Activated CD8-positive, alpha-beta memory T cell treated with anti-CD3 and anti-CD28 coated beads, Interleukin-2, amount 10 ng/mL, durations not matched to agents 7 days and 5 days (primary cell): Measurements from ENCODE around the gene APOA4. TPM values are rescaled to one million over a fixed set of nuclear protein-coding genes. Genes with fewer than 3 reads are reported as not detected.

Experiments used
- ATAC-seq: fragments of 150-1000 bp; cut with Tn5 transposase; one replicate; pipeline ENCODE4 v1.10.0; 2021; ENCODE audit warnings: moderate library complexity
- CTCF ChIA-PET: fragments of 350-600 bp; sonication (Branson Sonifier 250); formaldehyde crosslinking; loops from one replicate; lab custom pipeline; 2021; ENCODE audit warnings: antibody characterized with exemption; lab: Charles Lee
- DNase-seq: peaks from one replicate; pipeline ENCODE4 v3.0.0-alpha.2; 2020
- H3K27ac Mint-ChIP-seq: one replicate; pipeline ENCODE4 v1.8.0; 2021; ENCODE audit warnings: mild to moderate bottlenecking, mixed read lengths
- H3K27me3 Mint-ChIP-seq: one replicate; pipeline ENCODE4 v1.8.0; 2021; ENCODE audit warnings: mixed read lengths
- H3K36me3 Mint-ChIP-seq: one replicate; pipeline ENCODE4 v1.8.0; 2021; ENCODE audit warnings: mild to moderate bottlenecking, mixed read lengths
- H3K4me1 Mint-ChIP-seq: one replicate; pipeline ENCODE4 v1.8.0; 2021; ENCODE audit warnings: mixed read lengths
- H3K4me3 Mint-ChIP-seq: one replicate; pipeline ENCODE4 v1.8.0; 2021; ENCODE audit warnings: mild to moderate bottlenecking, moderate library complexity, mixed read lengths
- H3K9me3 Mint-ChIP-seq: one replicate; pipeline ENCODE4 v1.8.0; 2022; ENCODE audit warnings: low read depth, mixed read lengths
- total RNA-seq, 2 experiments: library from RNA; stranded (reverse); gene quantifications; one replicate each; pipeline ENCODE4 v1.2.3, GENCODE V29; 2021

The APOA4 gene
- total RNA-seq, 2 experiments from 2014 or later = not detected

- Mint-ChIP-seq H3K27ac (no peak overlapping the region), H3K36me3 (peaks cover 1% of the 10 kb centered on the region), H3K4me3 (no peak overlapping the region), H3K4me1 (peaks cover 3% of the 10 kb centered on the region), H3K27me3 (peaks cover 20% of the 10 kb centered on the region), H3K9me3 (no peaks in the 10 kb centered on the region)
- ATAC-seq = no peak
- DNase-seq = no peak
- CTCF ChIA-PET = interaction anchor here (0.6 to 3.1 kb wide), 2 partner anchors 11 to 37 kb away, joined by 3 to 8 read pairs; partner anchors contain the start of gene ZPR1
These were observed 24.7 kb downstream of the APOA4 start for GRCh38 chr11:116798368-116798767.

- Mint-ChIP-seq H3K4me1 (peaks cover 3% of the 10 kb centered on the region), H3K9me3 (no peaks in the 10 kb centered on the region), H3K27me3 (peaks cover 19% of the 10 kb centered on the region), H3K36me3 (peaks cover 1% of the 10 kb centered on the region), H3K4me3 (no peak overlapping the region), H3K27ac (no peak overlapping the region)
- CTCF ChIA-PET = interaction anchor here (0.7 to 3.1 kb wide), 2 partner anchors 10 to 38 kb away, joined by 4 to 8 read pairs; partner anchors contain the start of gene ZPR1
- no peak for DNase-seq
- ATAC-seq = no peak
These were observed 25.3 kb downstream of the APOA4 start for GRCh38 chr11:116797816-116798215.

- no peak overlapping the region for H3K4me3 Mint-ChIP-seq
- DNase-seq (no peak), ATAC-seq (no peak)
- no peaks in the 10 kb centered on the region for H3K9me3 Mint-ChIP-seq
- H3K27ac Mint-ChIP-seq = no peak overlapping the region
- CTCF ChIA-PET = interaction anchor here (1.0 kb wide), 1 partner anchor 39 kb away, joined by 4 read pairs; no protein-coding TSS in a partner anchor
- H3K4me1 Mint-ChIP-seq = peaks cover 3% of the 10 kb centered on the region
- H3K27me3 Mint-ChIP-seq = peaks cover 15% of the 10 kb centered on the region
- peaks cover 1% of the 10 kb centered on the region for H3K36me3 Mint-ChIP-seq
These were observed 26.6 kb downstream of the APOA4 start for GRCh38 chr11:116796548-116796947.

- DNase-seq = no peak
- Mint-ChIP-seq H3K36me3 (no peaks in the 10 kb centered on the region), H3K27me3 (peaks cover 9% of the 10 kb centered on the region), H3K4me1 (peaks cover 10% of the 10 kb centered on the region), H3K9me3 (no peaks in the 10 kb centered on the region), H3K4me3 (no peak overlapping the region), H3K27ac (no peak overlapping the region)
- no peak for ATAC-seq
- CTCF ChIA-PET = interaction anchor here (0.9 to 1.1 kb wide), 2 partner anchors 18 to 41 kb away, joined by 3 to 5 read pairs; no protein-coding TSS in a partner anchor
These were observed 28.3 kb downstream of the APOA4 start for GRCh38 chr11:116794851-116795250.

- no peak for ATAC-seq
- H3K27ac Mint-ChIP-seq = no peak overlapping the region
- H3K9me3 Mint-ChIP-seq = no peaks in the 10 kb centered on the region
- H3K36me3 Mint-ChIP-seq = no peaks in the 10 kb centered on the region
- CTCF ChIA-PET = interaction anchor here (4.6 to 9.1 kb wide), 3 partner anchors 41 to 312 kb away, joined by 24 to 187 read pairs (median 99); partner anchors contain the start of genes APOA1 and SIK3
- H3K4me3 Mint-ChIP-seq = no peak overlapping the region
- no peak for DNase-seq
- H3K4me1 Mint-ChIP-seq = peaks cover 10% of the 10 kb centered on the region
- H3K27me3 Mint-ChIP-seq = peaks cover 3% of the 10 kb centered on the region
These were observed 29.4 kb downstream of the APOA4 start for GRCh38 chr11:116793772-116794097.

GRCh38 chr11:116792869-116793771, 30.0 kb downstream of the APOA4 start:
- Mint-ChIP-seq H3K9me3 (no peaks in the 10 kb centered on the region), H3K27ac (no peak overlapping the region), H3K4me1 (peaks cover 13% of the 10 kb centered on the region), H3K36me3 (no peaks in the 10 kb centered on the region), H3K27me3 (peaks cover 2% of the 10 kb centered on the region), H3K4me3 (no peak overlapping the region)
- CTCF ChIA-PET = interaction anchor here (1.8 to 9.1 kb wide), 7 partner anchors 8 to 385 kb away, joined by 4 to 187 read pairs (median 23); partner anchors contain the start of genes APOA1, SIDT2 and SIK3
- ATAC-seq (no peak), DNase-seq (no peak)

- H3K4me1 Mint-ChIP-seq = peaks cover 13% of the 10 kb centered on the region
- CTCF ChIA-PET = interaction anchor here (1.3 to 9.1 kb wide), 11 partner anchors 9 to 386 kb away, joined by 3 to 187 read pairs (median 18); partner anchors contain the start of genes APOA1, PAFAH1B2, SIDT2 and SIK3
- no peak overlapping the region for H3K4me3 Mint-ChIP-seq
- H3K27me3 Mint-ChIP-seq = peaks cover 2% of the 10 kb centered on the region
- no peak overlapping the region for H3K27ac Mint-ChIP-seq
- DNase-seq = no peak
- no peaks in the 10 kb centered on the region for H3K36me3 Mint-ChIP-seq
- no peaks in the 10 kb centered on the region for H3K9me3 Mint-ChIP-seq
- ATAC-seq = no peak
These were observed 30.8 kb downstream of the APOA4 start for GRCh38 chr11:116792144-116792868.

- H3K27me3 Mint-ChIP-seq = peaks cover 2% of the 10 kb centered on the region
- CTCF ChIA-PET = interaction anchor here (0.7 to 9.1 kb wide), 33 partner anchors 9 to 578 kb away, joined by 3 to 187 read pairs (median 5); partner anchors contain the start of genes APOA1, APOA4, APOC3 and BUD13
- DNase-seq = no peak
- H3K9me3 Mint-ChIP-seq = no peaks in the 10 kb centered on the region
- no peak for ATAC-seq
- peaks cover 4% of the 10 kb centered on the region for H3K36me3 Mint-ChIP-seq
- H3K4me3 Mint-ChIP-seq = no peak within 1 kb of the TSS
- H3K27ac Mint-ChIP-seq = no peak within 1 kb of the TSS
- peaks cover 18% of the 10 kb centered on the region for H3K4me1 Mint-ChIP-seq
These were observed 31.3 kb downstream of the APOA4 start, which contains the start of gene APOA5 for GRCh38 chr11:116791813-116792143. Gene APOA5, minus strand, starts transcription at chr11:116791879. Its CDS starts 19 bp downstream, at chr11:116791860.

- H3K4me1 Mint-ChIP-seq = peaks cover 23% of the 10 kb centered on the region
- peak; percentile 62 for ATAC-seq
- no peak overlapping the region for H3K27ac Mint-ChIP-seq
- DNase-seq = peak; percentile 83
- no peak overlapping the region for H3K4me3 Mint-ChIP-seq
- H3K27me3 Mint-ChIP-seq = peaks cover 2% of the 10 kb centered on the region
- no peaks in the 10 kb centered on the region for H3K9me3 Mint-ChIP-seq
- H3K36me3 Mint-ChIP-seq = peaks cover 9% of the 10 kb centered on the region
- CTCF ChIA-PET = interaction anchor here (0.6 to 9.1 kb wide), 38 partner anchors 8 to 577 kb away, joined by 3 to 187 read pairs (median 5); partner anchors contain the start of genes APOA1, APOA4, APOC3 and BUD13
These were observed 31.9 kb downstream of the APOA4 start for GRCh38 chr11:116791002-116791812.

GRCh38 chr11:116790167-116791001, 32.7 kb downstream of the APOA4 start:
- CTCF ChIA-PET = interaction anchor here (0.6 to 9.1 kb wide), 33 partner anchors 8 to 436 kb away, joined by 3 to 187 read pairs (median 5); partner anchors contain the start of genes APOA1, APOA4, APOC3 and BUD13
- Mint-ChIP-seq H3K4me1 (peaks cover 32% of the 10 kb centered on the region), H3K27me3 (peaks cover 2% of the 10 kb centered on the region), H3K4me3 (no peak overlapping the region), H3K9me3 (no peaks in the 10 kb centered on the region), H3K27ac (no peak overlapping the region), H3K36me3 (peaks cover 16% of the 10 kb centered on the region)
- DNase-seq (no peak), ATAC-seq (no peak)

GRCh38 chr11:116788975-116789374, 34.1 kb downstream of the APOA4 start:
- no peaks in the 10 kb centered on the region for H3K9me3 Mint-ChIP-seq
- DNase-seq = no peak
- ATAC-seq = no peak
- no peak overlapping the region for H3K27ac Mint-ChIP-seq
- CTCF ChIA-PET = interaction anchor here (1.1 to 9.1 kb wide), 7 partner anchors 12 to 316 kb away, joined by 4 to 187 read pairs (median 38); partner anchors contain the start of genes APOA1, BUD13 and SIK3
- H3K4me3 Mint-ChIP-seq = no peak overlapping the region
- peaks cover 30% of the 10 kb centered on the region for H3K36me3 Mint-ChIP-seq
- peaks cover 46% of the 10 kb centered on the region for H3K4me1 Mint-ChIP-seq
- peaks cover 2% of the 10 kb centered on the region for H3K27me3 Mint-ChIP-seq
